ENCODE measurements around the gene TBC1D22A. TPM values are rescaled to one million over a fixed set of nuclear protein-coding genes. Genes with fewer than 3 reads are reported as not detected.

Gene TBC1D22A
- total RNA-seq, 1 donor from 2014 or later: 10.6 TPM

GRCh38 chr22:46967445-46968358, 205.3 kb downstream of the TBC1D22A start:
- no peaks in the 10 kb centered on the region for H3K27me3 ChIP-seq
- H2AFZ ChIP-seq (replicated peaks): no peak overlapping the region
- no peaks in the 10 kb centered on the region for H3K36me3 Mint-ChIP-seq
- H3K36me3 ChIP-seq: no peaks in the 10 kb centered on the region
- H3K27ac ChIP-seq: no peak overlapping the region
- H3K4me3 Mint-ChIP-seq: no peak overlapping the region
- no peak overlapping the region for H3K4me3 ChIP-seq
- H3K9ac ChIP-seq: no peak overlapping the region
- peaks cover 11% of the 10 kb centered on the region for H3K4me1 ChIP-seq
- H3K4me2 ChIP-seq: no peak overlapping the region
- no peaks in the 10 kb centered on the region for H3K9me3 ChIP-seq (ENCODE audit: low read depth)
- no peak for DNase-seq (ENCODE audit: low spot score)
- peaks cover 19% of the 10 kb centered on the region for H3K4me1 Mint-ChIP-seq
- H3K27ac Mint-ChIP-seq: no peak overlapping the region
- no peaks in the 10 kb centered on the region for H3K9me3 Mint-ChIP-seq
- H3K79me2 ChIP-seq (ENCODE audit: low read depth): no peaks in the 10 kb centered on the region
- H3F3A ChIP-seq (ENCODE audit: low read depth): no peaks in the 10 kb centered on the region
- TF ChIP-seq EZH2phosphoT487 (IDR thresholded peaks at IDR 0.05) (no peak), EZH2 (IDR thresholded peaks at IDR 0.05) (no peak), CTCF (IDR thresholded peaks at IDR 0.05) (no peak)
- H4K20me1 ChIP-seq (ENCODE audit: low read depth): peaks cover 15% of the 10 kb centered on the region
- peaks cover 3% of the 10 kb centered on the region for H3K27me3 Mint-ChIP-seq (ENCODE audit: insufficient read depth, low read depth)

- H3K4me1 ChIP-seq: peaks cover 11% of the 10 kb centered on the region
- no peak overlapping the region for H3K27ac ChIP-seq
- H2AFZ ChIP-seq (replicated peaks): no peak overlapping the region
- H3K27me3 ChIP-seq: no peaks in the 10 kb centered on the region
- no peak overlapping the region for H3K4me3 ChIP-seq
- TF ChIP-seq EZH2phosphoT487 (IDR thresholded peaks at IDR 0.05) (no peak), CTCF (IDR thresholded peaks at IDR 0.05) (no peak), EZH2 (IDR thresholded peaks at IDR 0.05) (no peak)
- H3K79me2 ChIP-seq (ENCODE audit: low read depth): no peaks in the 10 kb centered on the region
- no peaks in the 10 kb centered on the region for H3K36me3 ChIP-seq
- no peaks in the 10 kb centered on the region for H3K9me3 Mint-ChIP-seq
- H3K4me1 Mint-ChIP-seq: peaks cover 22% of the 10 kb centered on the region
- H3K4me2 ChIP-seq: no peak overlapping the region
- H4K20me1 ChIP-seq (ENCODE audit: low read depth): peaks cover 15% of the 10 kb centered on the region
- no peak for DNase-seq (ENCODE audit: low spot score)
- H3K36me3 Mint-ChIP-seq: no peaks in the 10 kb centered on the region
- H3K4me3 Mint-ChIP-seq: no peak overlapping the region
- H3F3A ChIP-seq (ENCODE audit: low read depth): no peaks in the 10 kb centered on the region
- peaks cover 3% of the 10 kb centered on the region for H3K27me3 Mint-ChIP-seq (ENCODE audit: insufficient read depth, low read depth)
- no peak overlapping the region for H3K27ac Mint-ChIP-seq
- no peak overlapping the region for H3K9ac ChIP-seq
- H3K9me3 ChIP-seq (ENCODE audit: low read depth): no peaks in the 10 kb centered on the region
Measured at GRCh38 chr22:46968359-46968740, 205.9 kb downstream of the TBC1D22A start.

GRCh38 chr22:46968848-46969247, 206.4 kb downstream of the TBC1D22A start:
- Mint-ChIP-seq H3K27ac (no peak overlapping the region), H3K9me3 (no peaks in the 10 kb centered on the region)
- no peak overlapping the region for H3K4me3 ChIP-seq

More at GRCh38 chr22:46968848-46969247, 206.4 kb downstream of the TBC1D22A start:
- H3K4me1 Mint-ChIP-seq: peaks cover 22% of the 10 kb centered on the region
- Histone ChIP-seq H3K79me2 (ENCODE audit: low read depth) (no peaks in the 10 kb centered on the region), H3K27ac (no peak overlapping the region), H3K9ac (no peak overlapping the region), H2AFZ (replicated peaks) (no peak overlapping the region), H3K9me3 (ENCODE audit: low read depth) (no peaks in the 10 kb centered on the region), H3K4me2 (no peak overlapping the region), H3K27me3 (no peaks in the 10 kb centered on the region), H3F3A (ENCODE audit: low read depth) (no peaks in the 10 kb centered on the region), H3K4me1 (peaks cover 11% of the 10 kb centered on the region), H3K36me3 (no peaks in the 10 kb centered on the region), H4K20me1 (ENCODE audit: low read depth) (peaks cover 15% of the 10 kb centered on the region)
- no peak overlapping the region for H3K4me3 Mint-ChIP-seq
- H3K36me3 Mint-ChIP-seq: no peaks in the 10 kb centered on the region
- no peak for DNase-seq (ENCODE audit: low spot score)
- TF ChIP-seq EZH2phosphoT487 (IDR thresholded peaks at IDR 0.05) (no peak), CTCF (IDR thresholded peaks at IDR 0.05) (no peak), EZH2 (IDR thresholded peaks at IDR 0.05) (no peak)
- peaks cover 3% of the 10 kb centered on the region for H3K27me3 Mint-ChIP-seq (ENCODE audit: insufficient read depth, low read depth)

Measured in neural progenitor cell (in vitro differentiated cells).